Heart left ventricle (tissue), 16 donors: ENCODE results near the gene CFAP91. TPM values are rescaled to one million over a fixed set of nuclear protein-coding genes. Genes with fewer than 3 reads are reported as not detected.
A peak's percentile ranks its signal among the peaks of the same experiment; 100 is the strongest.

Source experiments
- ATAC-seq, 4 donors: fragments of 200-7000 bp; cut with Tn5 transposase; one replicate each; pipeline ENCODE4 v1.9.1; 2020 to 2022; ENCODE audit warnings: moderate library complexity in 4 of 4, mild to moderate bottlenecking in 3 of 4, moderate number of reproducible peaks in 1 of 4
- DNase-seq, 5 donors: peaks; one replicate each; pipeline ENCODE4 v3.0.0-alpha.2; 2020
- H3K27ac ChIP-seq, 12 donors: fragments of 200-600 bp; sonication (generic) in 4 of 12; one replicate each; pipeline versions ENCODE4 v1.5.0 to v1.8.0; 2016 to 2022; ENCODE audit warnings: mild to moderate bottlenecking in 2 of 12
- H3K27me3 ChIP-seq, 9 donors: fragments of 200-600 bp; sonication (generic) in 2 of 9; one replicate each; pipeline versions ENCODE4 v1.5.1 to v1.8.0; 2016 to 2022; ENCODE audit warnings: mild to moderate bottlenecking in 3 of 9
- H3K36me3 ChIP-seq, 9 donors: fragments of 200-600 bp; sonication (generic) in 2 of 9; one replicate each; pipeline versions ENCODE4 v1.5.0 to v1.8.0; 2018 to 2022; ENCODE audit warnings: mild to moderate bottlenecking in 2 of 9
- H3K4me1 ChIP-seq, 12 donors: fragments of 200-600 bp; sonication (generic) in 4 of 12; one replicate each; pipeline versions ENCODE4 v1.5.0 to v1.8.0; 2016 to 2022; ENCODE audit warnings: mild to moderate bottlenecking in 3 of 12
- H3K4me3 ChIP-seq, 12 donors: fragments of 200-600 bp; sonication (generic) in 4 of 12; one replicate each; pipeline versions ENCODE4 v1.5.0 to v1.8.0; 2017 to 2022; ENCODE audit warnings: mild to moderate bottlenecking in 9 of 12, moderate library complexity in 4 of 12
- H3K9me3 ChIP-seq, 12 donors: fragments of 200-600 bp; sonication (generic) in 4 of 12; one replicate each; pipeline versions ENCODE4 v1.5.0 to v1.8.0; 2016 to 2022; ENCODE audit warnings: mild to moderate bottlenecking in 1 of 12
- CTCF ChIP-seq, 12 donors: fragments of 200-600 bp; sonication (generic) in 4 of 12; IDR thresholded peaks; one replicate each; pipeline versions ENCODE4 v1.5.0 to v1.8.0; 2018 to 2022; ENCODE audit warnings: antibody characterized with exemption in 12 of 12, mild to moderate bottlenecking in 5 of 12
- POLR2A ChIP-seq, 2 donors: fragments of 450-650 bp; IDR thresholded peaks; one replicate each; pipeline ENCODE4 v1.6.1; 2017; ENCODE audit warnings: antibody characterized with exemption in 2 of 2, mild to moderate bottlenecking in 2 of 2, moderate library complexity in 2 of 2
- WGBS, 4 donors: extraction: QIAGEN DNeasy Blood & Tissue Kit in 2 of 4; methylation state at CpG; one replicate each; pipeline versions ENCODE4 v1.1.5 to v1.1.7; 2013 to 2018; 5-methylcytosine and 5-hydroxymethylcytosine counted together
- intact Hi-C, 10 donors: fragments of 100-400 bp; cut with DNase I; formaldehyde crosslinking; loops; one replicate each; pipeline versions ENCODE4 v1.11.1 to v1.14.2; 2022
- polyA plus RNA-seq, 2 donors: library from polyadenylated mRNA; stranded (reverse); fragments of 200-250 nt; gene quantifications; one replicate each; pipeline ENCODE4 v1.2.3, GENCODE V29; 2013
- total RNA-seq, 9 donors: library from RNA; depleted of rRNA in 2 of 9; stranded (reverse); fragments of >200 nt in 2 of 9; fragmentation: NEBNext Ultra II Directional in 3 of 9; extraction: Animal tissue kit (Norgen Biotek cat#: 25700) in 3 of 9; gene quantifications; one replicate each; pipeline versions ENCODE4 v1.1.0 to v1.2.4, GENCODE V29; 2016 to 2023
- donor health status: ischemic (EF 13 %, LVEDD 7.1; RV severe dilation, severe dysfunction).
- donor health status: healthy with polysubstance abuse.
- donor health status: DM: no; HTN: yes; CAD: no.
- donor health status: DM: no; HTN: no; CAD: no.
- donor health status: ischemic (EF 25% LVEDD 6.9; RV normal size, moderate dysfunction).
- donor health status: ischemic (EF 25% LVEDD 5.7; RV mildly dilated, moderate dysfunction).
- donor health status: healthy.
- donor health status: DM: yes; HTN: yes; CAD: no.
- donor health status: ischemic (EF 35%, LVEDD 5.7; RV mildly dilated, moderate dysfunction).
- donor health status: nonischemic (EF 11% LVEDD 7.7; RV severe dilation, severe dysfunction).
- donor health status: DM: yes; HTN: yes; CAD: no.
- donor health status: PGD.
- donor health status: ischemic (EF 29% LVEDD 5.4; RV normal size, mild dysfunction).
- donor health status: nonischemic (EF 23%, LVEDD 6.1; RV moderate dilation, normal function).

Gene CFAP91
- total and polyA plus RNA-seq, 11 donors = 0.16 to 1.9 (median 0.43) TPM; not detected in 1

- Histone ChIP-seq H3K9me3 (no peaks in the 10 kb centered on the region), H3K4me3 (no peak overlapping the region), H3K4me1 (peaks cover 0 to 10% (median 0%) of the 10 kb centered on the region in 12 donors), H3K27ac (no peak overlapping the region), H3K36me3 (peaks cover 0 to 11% (median 0%) of the 10 kb centered on the region in 9 donors), H3K27me3 (no peaks in the 10 kb centered on the region)
- DNase-seq (no peak), ATAC-seq (no peak)
- intact Hi-C loops = no loop called here
- 96 to 100% (median 97%) methylated on average over 1 of the region's 1 CpG for WGBS, 4 donors
- TF ChIP-seq CTCF (IDR thresholded peaks at IDR 0.05) (no peak), POLR2A (IDR thresholded peaks at IDR 0.05) (no peak)
Measured at GRCh38 chr3:119745942-119746341, 43.1 kb downstream of the CFAP91 start.

DNA sequence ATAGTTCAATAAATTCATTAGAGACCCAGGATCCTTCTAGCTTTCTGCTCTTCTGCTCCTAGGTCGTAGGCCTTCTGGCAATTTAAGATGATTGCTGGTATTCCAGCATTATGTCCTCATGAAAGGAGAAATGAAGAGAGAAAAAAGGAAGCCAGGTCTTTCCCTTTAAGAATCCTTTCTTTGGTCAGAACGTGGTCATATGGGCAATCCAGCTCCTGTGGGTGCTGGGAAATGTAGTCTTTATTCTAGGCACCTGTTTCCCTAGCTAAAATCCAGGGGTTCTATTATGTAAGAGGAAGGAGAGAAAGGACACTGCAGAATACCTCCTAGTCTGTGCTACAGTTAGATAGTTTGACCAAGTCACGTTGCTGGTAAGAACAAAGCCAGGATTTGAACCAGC lies 43.6 kb downstream of the CFAP91 start:
- Histone ChIP-seq H3K27ac (peak overlapping the region in 3 of 12 donors; percentile 39 to 51 (median 47)), H3K4me1 (peaks cover 0 to 10% (median 0%) of the 10 kb centered on the region in 12 donors), H3K27me3 (no peaks in the 10 kb centered on the region), H3K9me3 (no peaks in the 10 kb centered on the region), H3K4me3 (no peak overlapping the region), H3K36me3 (peaks cover 0 to 15% (median 0%) of the 10 kb centered on the region in 9 donors)
- 61 to 66% (median 64%) methylated on average over 3 of the region's 3 CpGs for whole genome bisulfite sequencing, 4 donors
- no peak for TF ChIP-seq CTCF (IDR thresholded peaks at IDR 0.05)
- no peak for TF ChIP-seq POLR2A (IDR thresholded peaks at IDR 0.05)
- intact Hi-C loops = no loop called here
- DNase-seq = no peak
- no peak for ATAC-seq

GRCh38 chr3:119747357-119747756 lies 44.5 kb downstream of the CFAP91 start:
- ATAC-seq = peak in 2 of 4 donors; percentile 42 to 55
- Histone ChIP-seq H3K4me3 (no peak overlapping the region), H3K36me3 (peaks cover 0 to 24% (median 0%) of the 10 kb centered on the region in 9 donors), H3K27me3 (no peaks in the 10 kb centered on the region), H3K27ac (peak overlapping the region in 3 of 12 donors; percentile 39 to 51 (median 47)), H3K9me3 (no peaks in the 10 kb centered on the region), H3K4me1 (peaks cover 0 to 4% (median 0%) of the 10 kb centered on the region in 12 donors)
- TF ChIP-seq POLR2A (IDR thresholded peaks at IDR 0.05) = no peak
- no peak for TF ChIP-seq CTCF (IDR thresholded peaks at IDR 0.05)
- intact Hi-C loops = no loop called here
- 61 to 75% (median 72%) methylated on average over 4 of the region's 4 CpGs for WGBS, 4 donors
- DNase-seq = no peak

- Histone ChIP-seq H3K9me3 (peaks cover 0 to 13% (median 0%) of the 10 kb centered on the region in 12 donors), H3K27ac (no peak overlapping the region), H3K4me3 (no peak overlapping the region), H3K4me1 (no peaks in the 10 kb centered on the region), H3K27me3 (no peaks in the 10 kb centered on the region), H3K36me3 (peaks cover 0 to 25% (median 0%) of the 10 kb centered on the region in 9 donors)
- ATAC-seq = no peak
- no peak for TF ChIP-seq CTCF (IDR thresholded peaks at IDR 0.05)
- no peak for TF ChIP-seq POLR2A (IDR thresholded peaks at IDR 0.05)
- WGBS, 4 donors = 86 to 94% (median 90%) methylated on average over 1 of the region's 1 CpG
- no peak for DNase-seq
- intact Hi-C loops = no loop called here
Measured at GRCh38 chr3:119748991-119749390, 46.2 kb downstream of the CFAP91 start.
